Common myeloid progenitor, CD34-positive (primary cell): Measurements from ENCODE around the gene ANKMY1.

ENCODE experiments used
- CTCF ChIA-PET: fragments of 350-600 bp; sonication (Branson Sonifier 250); formaldehyde crosslinking; loops from one replicate; lab custom pipeline; 2021; ENCODE audit warnings: antibody characterized with exemption; lab: Charles Lee
- POLR2A ChIA-PET: fragments of 350-600 bp; sonication (Branson Sonifier 250); formaldehyde crosslinking; loops from one replicate; lab custom pipeline; 2021; ENCODE audit warnings: antibody characterized with exemption; lab: Charles Lee
- DNase-seq, 3 donors: peaks; one replicate each; pipeline versions ENCODE4 v3.0.0 to v3.0.0-alpha.2; 2013
- H3K27ac ChIP-seq, 2 experiments: 1 replicate in 1 of 2; 2 replicates in 1 of 2; pipeline ENCODE4 v1.7.0; 2013; ENCODE audit warnings: inconsistent platforms in 2 of 2, low read length in 2 of 2, mild to moderate bottlenecking in 2 of 2, low read depth in 1 of 2, moderate library complexity in 1 of 2; ENCODE audit not compliant: severe bottlenecking in 2 of 2, insufficient read depth in 1 of 2, poor library complexity in 1 of 2
- H3K27me3 ChIP-seq, 5 experiments: replicated peaks in 2 of 5; 1 replicate in 3 of 5; 2 replicates in 2 of 5; pipeline versions ENCODE4 v1.6.1 to v1.7.0; 2013; ENCODE audit warnings: low read length in 4 of 5, mild to moderate bottlenecking in 2 of 5, moderate library complexity in 2 of 5, inconsistent platforms in 1 of 5; ENCODE audit not compliant: insufficient read depth in 5 of 5, control insufficient read depth in 4 of 5
- H3K36me3 ChIP-seq, 4 experiments: 1 replicate in 2 of 4; 2 replicates in 2 of 4; pipeline versions ENCODE4 v1.6.1 to v1.7.0; 2013; ENCODE audit warnings: low read length in 3 of 4, control low read depth in 1 of 4, mild to moderate bottlenecking in 1 of 4; ENCODE audit not compliant: control insufficient read depth in 4 of 4, insufficient read depth in 4 of 4
- H3K4me1 ChIP-seq, 4 experiments: 1 replicate in 3 of 4; 2 replicates in 1 of 4; pipeline versions ENCODE4 v1.6.1 to v1.7.1; 2013; ENCODE audit warnings: low read length in 3 of 4, mild to moderate bottlenecking in 3 of 4, control low read depth in 1 of 4, inconsistent platforms in 1 of 4, moderate library complexity in 1 of 4; ENCODE audit not compliant: control insufficient read depth in 4 of 4, insufficient read depth in 4 of 4; ENCODE audit errors: control extremely low read depth in 1 of 4
- H3K4me3 ChIP-seq, 7 experiments: 1 replicate in 4 of 7; 2 replicates in 3 of 7; pipeline versions ENCODE4 v1.5.1 to v1.7.0; 2013; ENCODE audit warnings: mild to moderate bottlenecking in 7 of 7, low read length in 6 of 7, moderate library complexity in 6 of 7, inconsistent platforms in 2 of 7, low read depth in 2 of 7, control low read depth in 1 of 7; ENCODE audit not compliant: insufficient read depth in 4 of 7, control insufficient read depth in 1 of 7; ENCODE audit errors: extremely low read depth in 1 of 7
- H3K9me3 ChIP-seq, 5 experiments: 1 replicate in 4 of 5; 2 replicates in 1 of 5; pipeline versions ENCODE4 v1.6.1 to v1.7.1; 2013; ENCODE audit warnings: low read length in 4 of 5, mild to moderate bottlenecking in 2 of 5, inconsistent platforms in 1 of 5, low read depth in 1 of 5, moderate library complexity in 1 of 5; ENCODE audit not compliant: control insufficient read depth in 4 of 5, insufficient read depth in 2 of 5; ENCODE audit errors: control extremely low read depth in 1 of 5
- WGBS: methylation state at CpG from one replicate; pipeline ENCODE4 v1.1.5; 2013; ENCODE audit not compliant: insufficient coverage; 5-methylcytosine and 5-hydroxymethylcytosine counted together

Gene ANKMY1

GRCh38 chr2:240602266-240603050, 44.7 kb upstream of the ANKMY1 start:
- 92% methylated on average over 28 of the region's 32 CpGs for WGBS
- Histone ChIP-seq H3K36me3 (peaks cover 0 to 33% (median 8%) of the 10 kb centered on the region in 4 experiments), H3K27ac (no peak overlapping the region), H3K9me3 (no peaks in the 10 kb centered on the region), H3K4me1 (no peaks in the 10 kb centered on the region), H3K4me3 (no peak overlapping the region), H3K27me3 (no peaks in the 10 kb centered on the region)
- DNase-seq, result no peak
- POLR2A ChIA-PET, result no interaction called here
- CTCF ChIA-PET, result no interaction called here

- CTCF ChIA-PET, result no interaction called here
- POLR2A ChIA-PET, result no interaction called here
- no peak for DNase-seq
- Histone ChIP-seq H3K27me3 (no peaks in the 10 kb centered on the region), H3K27ac (no peak overlapping the region), H3K4me1 (no peaks in the 10 kb centered on the region), H3K9me3 (no peaks in the 10 kb centered on the region), H3K36me3 (peaks cover 1 to 33% (median 8%) of the 10 kb centered on the region in 4 experiments), H3K4me3 (no peak overlapping the region)
- 97% methylated on average over 11 of the region's 11 CpGs for WGBS
Observed at GRCh38 chr2:240601831-240602160, 44.0 kb upstream of the ANKMY1 start.

- DNase-seq, result no peak
- Histone ChIP-seq H3K9me3 (no peaks in the 10 kb centered on the region), H3K4me1 (no peaks in the 10 kb centered on the region), H3K27me3 (no peaks in the 10 kb centered on the region), H3K4me3 (no peak overlapping the region), H3K27ac (no peak overlapping the region), H3K36me3 (peaks cover 4 to 37% (median 9%) of the 10 kb centered on the region in 4 experiments)
- CTCF ChIA-PET, result no interaction called here
- POLR2A ChIA-PET, result no interaction called here
- 91% methylated on average over 20 of the region's 20 CpGs for WGBS
Observed at GRCh38 chr2:240601061-240601830, 43.5 kb upstream of the ANKMY1 start.

- CTCF ChIA-PET, result interaction anchor here (1.2 kb wide), 1 partner anchor 14 kb away, joined by 3 read pairs; the partner anchor contains the start of gene CAPN10
- Histone ChIP-seq H3K27me3 (no peaks in the 10 kb centered on the region), H3K36me3 (peaks cover 6 to 42% (median 11%) of the 10 kb centered on the region in 4 experiments), H3K27ac (no peak overlapping the region), H3K4me1 (no peaks in the 10 kb centered on the region), H3K4me3 (no peak overlapping the region), H3K9me3 (no peaks in the 10 kb centered on the region)
- DNase-seq, result no peak
- POLR2A ChIA-PET, result no interaction called here
- 93% methylated on average over 13 of the region's 16 CpGs for WGBS
Observed at GRCh38 chr2:240600451-240600961, 42.7 kb upstream of the ANKMY1 start.

- DNase-seq, result no peak
- peaks cover 6 to 46% (median 11%) of the 10 kb centered on the region in 4 experiments for H3K36me3 ChIP-seq
- H3K27ac ChIP-seq, result no peak overlapping the region
- ChIA-PET POLR2A (no interaction called here), CTCF (interaction anchor here (1.2 kb wide), 1 partner anchor 12 kb away, joined by 3 read pairs; the partner anchor contains the start of gene CAPN10)
- H3K4me3 ChIP-seq, result no peak overlapping the region
- H3K4me1 ChIP-seq, result no peaks in the 10 kb centered on the region
- no peaks in the 10 kb centered on the region for H3K9me3 ChIP-seq
- H3K27me3 ChIP-seq, result no peaks in the 10 kb centered on the region
- WGBS, result 97% methylated on average over 11 of the region's 11 CpGs
Observed at GRCh38 chr2:240599141-240599583, 41.4 kb upstream of the ANKMY1 start.

GRCh38 chr2:240598311-240598911, 40.6 kb upstream of the ANKMY1 start:
- ChIA-PET POLR2A (no interaction called here), CTCF (no interaction called here)
- DNase-seq, result no peak
- Histone ChIP-seq H3K36me3 (peaks cover 6 to 49% (median 16%) of the 10 kb centered on the region in 4 experiments), H3K4me1 (no peaks in the 10 kb centered on the region), H3K27me3 (no peaks in the 10 kb centered on the region), H3K9me3 (no peaks in the 10 kb centered on the region), H3K4me3 (no peak overlapping the region), H3K27ac (no peak overlapping the region)
- 98% methylated on average over 11 of the region's 17 CpGs for WGBS
